ENCODE data around the gene CISD2.

GRCh38 chr4:102867278-102868152 is 1.3 kb upstream of the CISD2 start:
- TF ChIP-seq, protein P1, sequence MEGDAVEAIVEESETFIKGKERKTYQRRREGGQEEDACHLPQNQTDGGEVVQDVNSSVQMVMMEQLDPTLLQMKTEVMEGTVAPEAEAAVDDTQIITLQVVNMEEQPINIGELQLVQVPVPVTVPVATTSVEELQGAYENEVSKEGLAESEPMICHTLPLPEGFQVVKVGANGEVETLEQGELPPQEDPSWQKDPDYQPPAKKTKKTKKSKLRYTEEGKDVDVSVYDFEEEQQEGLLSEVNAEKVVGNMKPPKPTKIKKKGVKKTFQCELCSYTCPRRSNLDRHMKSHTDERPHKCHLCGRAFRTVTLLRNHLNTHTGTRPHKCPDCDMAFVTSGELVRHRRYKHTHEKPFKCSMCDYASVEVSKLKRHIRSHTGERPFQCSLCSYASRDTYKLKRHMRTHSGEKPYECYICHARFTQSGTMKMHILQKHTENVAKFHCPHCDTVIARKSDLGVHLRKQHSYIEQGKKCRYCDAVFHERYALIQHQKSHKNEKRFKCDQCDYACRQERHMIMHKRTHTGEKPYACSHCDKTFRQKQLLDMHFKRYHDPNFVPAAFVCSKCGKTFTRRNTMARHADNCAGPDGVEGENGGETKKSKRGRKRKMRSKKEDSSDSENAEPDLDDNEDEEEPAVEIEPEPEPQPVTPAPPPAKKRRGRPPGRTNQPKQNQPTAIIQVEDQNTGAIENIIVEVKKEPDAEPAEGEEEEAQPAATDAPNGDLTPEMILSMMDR (IDR thresholded peaks at IDR 0.05), result no peak
- no peak for TF ChIP-seq POLR2A (IDR thresholded peaks at IDR 0.05)

All from adrenal gland (tissue), 5 donors.